ENCODE results near the gene AFF3.
"Not testable (repeated sequence)": the region's sequence is repeated elsewhere in the genome, so short reads cannot be mapped to it uniquely, and the experiment has no call there.

AFF3 gene

GRCh38 chr2:100110614-100111000 lies 31.8 kb downstream of the AFF3 start:
- Histone ChIP-seq H3K36me3 (ENCODE audit: control insufficient read depth, low read length) (peaks cover 50% of the 10 kb centered on the region), H3K27me3 (ENCODE audit: control insufficient read depth, low read length) (no peaks in the 10 kb centered on the region), H3K4me1 (ENCODE audit: control insufficient read depth, low read length) (peaks cover 85% of the 10 kb centered on the region), H3K4me3 (ENCODE audit: low read length) (peak overlapping the region; percentile 49), H3K79me2 (ENCODE audit: control insufficient read depth, low read length) (peaks cover 15% of the 10 kb centered on the region), H3K9me3 (ENCODE audit: control insufficient read depth, insufficient read depth, low read length) (no peaks in the 10 kb centered on the region), H3F3A (ENCODE audit: control insufficient read depth, insufficient read depth) (peaks cover 36% of the 10 kb centered on the region), H3K9me2 (replicated peaks; ENCODE audit: control insufficient read depth, low read length) (no peaks in the 10 kb centered on the region), H3K4me2 (ENCODE audit: low read length) (peak overlapping the region; percentile 67), H4K20me1 (ENCODE audit: control insufficient read depth, insufficient read depth, low read depth, low read length) (peaks cover 19% of the 10 kb centered on the region), H3K27ac (ENCODE audit: low read depth, low read length) (peak overlapping the region; percentile 69)
- TF ChIP-seq EZH2phosphoT487 (IDR thresholded peaks at IDR 0.05; ENCODE audit: borderline replicate concordance, low read length): no peak

- H3K4me3 ChIP-seq (ENCODE audit: low read length): peak overlapping the region; percentile 49
- TF ChIP-seq CTCF (IDR thresholded peaks at IDR 0.05; ENCODE audit: low read depth, low read length, poor library complexity, severe bottlenecking): no peak
- no peak for TF ChIP-seq EZH2phosphoT487 (IDR thresholded peaks at IDR 0.05; ENCODE audit: borderline replicate concordance, low read length)
- peaks cover 32% of the 10 kb centered on the region for H3F3A ChIP-seq (ENCODE audit: control insufficient read depth, insufficient read depth)
- no peaks in the 10 kb centered on the region for H3K27me3 ChIP-seq (ENCODE audit: control insufficient read depth, low read length)
- peak overlapping the region; percentile 69 for H3K27ac ChIP-seq (ENCODE audit: low read depth, low read length)
- H3K79me2 ChIP-seq (ENCODE audit: control insufficient read depth, low read length): peaks cover 15% of the 10 kb centered on the region
- peak overlapping the region; percentile 67 for H3K4me2 ChIP-seq (ENCODE audit: low read length)
- H3K4me1 ChIP-seq (ENCODE audit: control insufficient read depth, low read length): peaks cover 85% of the 10 kb centered on the region
- H4K20me1 ChIP-seq (ENCODE audit: control insufficient read depth, insufficient read depth, low read depth, low read length): peaks cover 19% of the 10 kb centered on the region
- no peaks in the 10 kb centered on the region for H3K9me2 ChIP-seq (replicated peaks; ENCODE audit: control insufficient read depth, low read length)
- H3K36me3 ChIP-seq (ENCODE audit: control insufficient read depth, low read length): peaks cover 46% of the 10 kb centered on the region
- no peaks in the 10 kb centered on the region for H3K9me3 ChIP-seq (ENCODE audit: control insufficient read depth, insufficient read depth, low read length)
These were observed 32.3 kb downstream of the AFF3 start for GRCh38 chr2:100109986-100110613.

GRCh38 chr2:100108648-100109020 lies 33.8 kb downstream of the AFF3 start:
- not testable (repeated sequence) for H3K9me2 ChIP-seq (replicated peaks; ENCODE audit: control insufficient read depth, low read length); H3K27ac ChIP-seq (ENCODE audit: low read depth, low read length); H3K4me3 ChIP-seq (ENCODE audit: low read length); H3K9me3 ChIP-seq (ENCODE audit: control insufficient read depth, insufficient read depth, low read length); H3K27me3 ChIP-seq (ENCODE audit: control insufficient read depth, low read length); H3K4me2 ChIP-seq (ENCODE audit: low read length)
- H3K79me2 ChIP-seq (ENCODE audit: control insufficient read depth, low read length): peaks cover 15% of the 10 kb centered on the region
- H3F3A ChIP-seq (ENCODE audit: control insufficient read depth, insufficient read depth): peaks cover 23% of the 10 kb centered on the region
- peaks cover 71% of the 10 kb centered on the region for H3K4me1 ChIP-seq (ENCODE audit: control insufficient read depth, low read length)
- peaks cover 39% of the 10 kb centered on the region for H3K36me3 ChIP-seq (ENCODE audit: control insufficient read depth, low read length)
- H4K20me1 ChIP-seq (ENCODE audit: control insufficient read depth, insufficient read depth, low read depth, low read length): peaks cover 19% of the 10 kb centered on the region

- TF ChIP-seq EZH2phosphoT487 (IDR thresholded peaks at IDR 0.05; ENCODE audit: borderline replicate concordance, low read length) (no peak), CTCF (IDR thresholded peaks at IDR 0.05; ENCODE audit: low read depth, low read length, poor library complexity, severe bottlenecking) (no peak)
- Histone ChIP-seq H3K27ac (ENCODE audit: low read depth, low read length) (no peak overlapping the region), H3F3A (ENCODE audit: control insufficient read depth, insufficient read depth) (peaks cover 23% of the 10 kb centered on the region), H3K27me3 (ENCODE audit: control insufficient read depth, low read length) (no peaks in the 10 kb centered on the region), H3K9me2 (replicated peaks; ENCODE audit: control insufficient read depth, low read length) (no peaks in the 10 kb centered on the region), H3K36me3 (ENCODE audit: control insufficient read depth, low read length) (peaks cover 34% of the 10 kb centered on the region), H3K79me2 (ENCODE audit: control insufficient read depth, low read length) (peaks cover 10% of the 10 kb centered on the region), H3K4me2 (ENCODE audit: low read length) (no peak overlapping the region), H3K4me3 (ENCODE audit: low read length) (no peak overlapping the region), H3K4me1 (ENCODE audit: control insufficient read depth, low read length) (peaks cover 66% of the 10 kb centered on the region), H4K20me1 (ENCODE audit: control insufficient read depth, insufficient read depth, low read depth, low read length) (peaks cover 19% of the 10 kb centered on the region), H3K9me3 (ENCODE audit: control insufficient read depth, insufficient read depth, low read length) (no peaks in the 10 kb centered on the region)
These were observed 34.3 kb downstream of the AFF3 start for GRCh38 chr2:100107906-100108647.
